ENCODE measurements around the gene LRRC8C.
A peak's percentile ranks its signal among the peaks of the same experiment; 100 is the strongest.

LRRC8C gene

GRCh38 chr1:89633800-89634625 is 1.1 kb downstream of the LRRC8C start:
- no peak for DNase-seq

GRCh38 chr1:89635825-89636815 is 3.2 kb downstream of the LRRC8C start:
- DNase-seq, result no peak

- DNase-seq, result no peak
These were observed 4.6 kb downstream of the LRRC8C start for GRCh38 chr1:89637496-89637895.

- no peak for DNase-seq
These were observed 7.5 kb downstream of the LRRC8C start for GRCh38 chr1:89640440-89640839.

GRCh38 chr1:89641781-89642180 is 8.9 kb downstream of the LRRC8C start:
- no peak for DNase-seq

GRCh38 chr1:89643577-89643976 is 10.7 kb downstream of the LRRC8C start:
- DNase-seq, result no peak

- no peak for DNase-seq
These were observed 11.3 kb downstream of the LRRC8C start for GRCh38 chr1:89644119-89644814.

- DNase-seq, result no peak
These were observed 13.3 kb downstream of the LRRC8C start for GRCh38 chr1:89646259-89646658.

GRCh38 chr1:89649783-89650182 is 16.9 kb downstream of the LRRC8C start:
- DNase-seq, result no peak

GRCh38 chr1:89652373-89652772 is 19.5 kb downstream of the LRRC8C start:
- no peak for DNase-seq

GRCh38 chr1:89657886-89658285 is 25.0 kb downstream of the LRRC8C start:
- peak in 3 of 5 donors; percentile 18 to 86 (median 39) for DNase-seq

- DNase-seq, result no peak
These were observed 26.6 kb downstream of the LRRC8C start for GRCh38 chr1:89659322-89660081.

- DNase-seq, result no peak
These were observed 27.5 kb downstream of the LRRC8C start for GRCh38 chr1:89660224-89661061.

- no peak for DNase-seq
These were observed 33.0 kb downstream of the LRRC8C start for GRCh38 chr1:89665941-89666340.

- DNase-seq, result no peak
These were observed 33.7 kb downstream of the LRRC8C start for GRCh38 chr1:89666640-89667039.

GRCh38 chr1:89667691-89668090 is 34.8 kb downstream of the LRRC8C start:
- no peak for DNase-seq

- no peak for DNase-seq
These were observed 36.0 kb downstream of the LRRC8C start for GRCh38 chr1:89668961-89669360.

GRCh38 chr1:89669441-89669840 is 36.5 kb downstream of the LRRC8C start:
- DNase-seq, result no peak

GRCh38 chr1:89670163-89670562 is 37.2 kb downstream of the LRRC8C start:
- DNase-seq, result peak in 1 of 5 donors; percentile 81

- DNase-seq, result no peak
These were observed 37.8 kb downstream of the LRRC8C start for GRCh38 chr1:89670711-89671110.

Data from T-helper 1 cell (primary cell).